ENCODE data around the gene PTP4A1.
"Not testable (repeated sequence)": the region's sequence is repeated elsewhere in the genome, so short reads cannot be mapped to it uniquely, and the experiment has no call there.

PTP4A1 gene

DNA sequence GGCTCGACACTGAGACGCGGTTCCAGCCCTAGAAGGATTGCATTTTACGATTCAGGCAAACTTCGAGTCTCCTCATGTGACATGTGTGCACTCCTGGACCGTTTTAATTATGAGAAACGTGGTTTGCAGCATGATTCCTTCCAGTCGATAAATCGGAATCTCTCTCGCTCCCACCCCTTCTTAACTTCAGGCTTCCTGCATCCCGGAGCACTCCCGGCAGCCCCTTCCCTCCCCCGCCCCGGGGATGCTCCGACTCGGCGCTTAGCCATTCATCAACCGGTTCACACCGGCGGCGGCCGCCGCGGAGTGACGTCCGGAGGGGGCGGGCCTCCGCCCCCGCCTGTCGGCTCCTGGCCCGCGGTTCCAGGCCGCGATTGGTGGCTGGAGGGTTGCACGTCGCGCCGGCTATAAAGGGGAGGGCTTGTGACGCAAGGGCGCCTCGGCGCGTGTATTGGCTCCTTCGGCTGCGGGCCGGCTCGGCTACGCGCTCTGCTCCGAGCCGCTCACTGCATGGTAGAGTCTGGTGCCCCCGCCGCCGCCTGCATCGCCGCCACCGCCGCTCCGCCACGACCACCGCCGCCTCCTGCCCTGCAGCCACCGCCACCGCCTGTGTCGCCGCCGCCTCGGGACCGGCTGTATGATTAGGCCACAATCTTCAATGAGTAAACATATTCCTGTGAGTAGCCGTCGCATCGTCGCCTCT, at the start of gene PTP4A1, which contains the start of gene LOC128125822:
TSS of gene PTP4A1 (plus strand) at position 437 of the 703 bp plus-strand sequence. CDS start 4,401 bp downstream, outside the sequence.
TSS of gene LOC128125822 (plus strand) at position 437 of the 703 bp plus-strand sequence.
- Histone ChIP-seq H3K4me3 (ENCODE audit: low read length) (peak within 1 kb of the TSS; percentile 91), H3K27me3 (ENCODE audit: insufficient read depth, low read length) (no peaks in the 10 kb centered on the region), H3K36me3 (ENCODE audit: insufficient read depth, low read length) (peaks cover 10% of the 10 kb centered on the region), H3K4me1 (ENCODE audit: insufficient read depth, low read length) (peaks cover 28% of the 10 kb centered on the region), H3K9me3 (ENCODE audit: low read length) (peaks cover under 1% of the 10 kb centered on the region), H2AFZ (ENCODE audit: low read depth, low read length) (peak within 1 kb of the TSS; percentile 46)

DNA sequence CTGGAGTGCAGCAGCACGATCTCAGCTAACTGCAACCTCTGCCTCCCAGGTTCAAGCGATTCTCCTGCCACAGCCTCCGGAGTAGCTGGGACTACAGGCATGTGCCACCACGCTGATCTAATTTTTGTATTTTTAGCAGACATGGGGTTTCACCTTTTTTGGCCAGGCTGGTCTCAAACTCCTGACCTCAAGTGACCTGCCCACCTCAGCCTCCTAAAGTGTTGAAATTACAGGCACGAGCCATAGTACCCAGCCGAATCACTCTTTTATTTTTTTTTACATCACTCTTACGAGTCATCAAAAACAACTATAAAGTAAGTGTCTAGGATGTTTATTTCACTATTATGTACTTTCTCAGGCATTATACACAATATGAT, 49.4 kb upstream of the PTP4A1 start:
- H3K27me3 ChIP-seq (ENCODE audit: insufficient read depth, low read length); H3K4me3 ChIP-seq (ENCODE audit: low read length); H3K4me1 ChIP-seq (ENCODE audit: insufficient read depth, low read length); H3K9me3 ChIP-seq (ENCODE audit: low read length); H2AFZ ChIP-seq (ENCODE audit: low read depth, low read length); H3K36me3 ChIP-seq (ENCODE audit: insufficient read depth, low read length): not testable (repeated sequence)

DNA sequence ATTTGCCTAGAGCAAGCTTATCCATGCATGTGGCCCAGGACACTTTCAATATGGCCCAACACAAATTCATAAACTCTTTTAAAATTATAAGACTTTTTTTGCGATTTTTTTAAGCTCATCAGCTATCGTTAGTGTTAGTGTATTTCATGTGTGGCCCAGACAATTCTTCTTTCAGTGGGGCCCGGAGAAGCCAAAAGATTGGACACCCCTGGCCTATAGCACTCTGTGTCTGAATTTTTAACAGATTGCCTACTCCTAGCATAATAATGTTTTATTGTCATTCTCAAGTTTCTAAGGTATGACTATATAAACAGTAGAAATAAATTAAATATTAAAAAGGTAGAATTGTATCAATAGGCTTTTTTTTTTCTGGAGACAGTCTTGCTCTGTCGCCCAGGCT, 48.6 kb upstream of the PTP4A1 start:
- Histone ChIP-seq H3K27me3 (ENCODE audit: insufficient read depth, low read length) (no peaks in the 10 kb centered on the region), H3K36me3 (ENCODE audit: insufficient read depth, low read length) (no peaks in the 10 kb centered on the region), H3K4me3 (ENCODE audit: low read length) (no peak overlapping the region), H3K4me1 (ENCODE audit: insufficient read depth, low read length) (no peaks in the 10 kb centered on the region), H2AFZ (ENCODE audit: low read depth, low read length) (no peak overlapping the region), H3K9me3 (ENCODE audit: low read length) (no peaks in the 10 kb centered on the region)

DNA sequence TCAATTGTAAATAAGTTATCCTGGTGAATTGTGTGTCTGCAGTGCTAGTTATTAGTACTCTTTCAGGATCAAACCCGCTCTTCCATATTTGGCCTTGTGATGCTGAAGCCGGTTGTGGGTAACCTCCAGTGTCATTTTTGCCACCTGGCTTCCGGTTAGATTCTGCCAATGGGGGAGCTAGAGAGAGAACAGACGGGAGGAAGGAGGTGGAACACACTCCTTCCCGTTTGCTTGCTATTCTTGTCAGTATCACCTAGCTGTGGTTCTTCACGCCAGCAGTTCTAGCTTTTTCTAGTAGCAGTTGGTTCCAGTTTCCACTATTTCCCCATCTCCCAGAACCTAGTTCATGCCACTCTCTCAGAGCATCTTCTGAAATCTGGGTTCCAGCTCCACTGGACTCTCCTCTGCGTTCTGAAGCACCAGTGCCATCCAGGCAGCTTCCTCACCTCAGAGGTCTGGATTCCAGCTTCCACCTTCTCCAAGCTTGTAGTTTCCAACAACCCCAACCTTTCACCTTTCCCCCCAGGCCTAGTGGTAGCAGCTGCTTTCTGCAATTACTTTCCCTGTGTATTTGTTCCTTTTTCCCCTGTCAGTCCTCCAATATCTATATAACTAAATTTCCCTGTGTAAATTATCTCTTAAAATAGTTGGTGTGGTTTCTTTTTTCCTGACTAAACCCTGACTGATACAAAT, 46.9 kb upstream of the PTP4A1 start:
- Histone ChIP-seq H2AFZ (ENCODE audit: low read depth, low read length) (no peak overlapping the region), H3K4me1 (ENCODE audit: insufficient read depth, low read length) (no peaks in the 10 kb centered on the region), H3K9me3 (ENCODE audit: low read length) (no peaks in the 10 kb centered on the region), H3K4me3 (ENCODE audit: low read length) (no peak overlapping the region), H3K36me3 (ENCODE audit: insufficient read depth, low read length) (no peaks in the 10 kb centered on the region), H3K27me3 (ENCODE audit: insufficient read depth, low read length) (no peaks in the 10 kb centered on the region)

DNA sequence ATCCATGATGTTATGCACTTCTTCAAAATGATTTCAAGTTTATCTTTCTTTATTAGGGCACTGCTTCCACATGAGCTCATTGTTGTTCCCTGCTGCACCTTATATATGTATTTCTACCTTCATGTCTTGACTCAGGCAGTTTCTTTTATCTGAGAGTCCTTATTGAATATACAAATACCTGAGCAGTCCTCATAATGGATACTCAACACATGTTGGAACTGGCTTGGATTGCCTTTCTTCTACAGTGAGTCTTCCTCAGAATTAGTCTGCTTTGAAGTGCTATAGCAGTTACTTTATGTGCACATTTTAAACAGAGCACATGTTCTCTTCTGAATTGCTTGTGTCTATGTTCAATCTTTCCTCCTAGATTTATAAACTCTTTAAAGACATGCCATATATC, 45.3 kb upstream of the PTP4A1 start:
- no peaks in the 10 kb centered on the region for H3K4me1 ChIP-seq (ENCODE audit: insufficient read depth, low read length)
- H3K27me3 ChIP-seq (ENCODE audit: insufficient read depth, low read length): no peaks in the 10 kb centered on the region
- H3K36me3 ChIP-seq (ENCODE audit: insufficient read depth, low read length): no peaks in the 10 kb centered on the region
- H2AFZ ChIP-seq (ENCODE audit: low read depth, low read length): no peak overlapping the region
- H3K9me3 ChIP-seq (ENCODE audit: low read length): no peaks in the 10 kb centered on the region
- H3K4me3 ChIP-seq (ENCODE audit: low read length): no peak overlapping the region

DNA sequence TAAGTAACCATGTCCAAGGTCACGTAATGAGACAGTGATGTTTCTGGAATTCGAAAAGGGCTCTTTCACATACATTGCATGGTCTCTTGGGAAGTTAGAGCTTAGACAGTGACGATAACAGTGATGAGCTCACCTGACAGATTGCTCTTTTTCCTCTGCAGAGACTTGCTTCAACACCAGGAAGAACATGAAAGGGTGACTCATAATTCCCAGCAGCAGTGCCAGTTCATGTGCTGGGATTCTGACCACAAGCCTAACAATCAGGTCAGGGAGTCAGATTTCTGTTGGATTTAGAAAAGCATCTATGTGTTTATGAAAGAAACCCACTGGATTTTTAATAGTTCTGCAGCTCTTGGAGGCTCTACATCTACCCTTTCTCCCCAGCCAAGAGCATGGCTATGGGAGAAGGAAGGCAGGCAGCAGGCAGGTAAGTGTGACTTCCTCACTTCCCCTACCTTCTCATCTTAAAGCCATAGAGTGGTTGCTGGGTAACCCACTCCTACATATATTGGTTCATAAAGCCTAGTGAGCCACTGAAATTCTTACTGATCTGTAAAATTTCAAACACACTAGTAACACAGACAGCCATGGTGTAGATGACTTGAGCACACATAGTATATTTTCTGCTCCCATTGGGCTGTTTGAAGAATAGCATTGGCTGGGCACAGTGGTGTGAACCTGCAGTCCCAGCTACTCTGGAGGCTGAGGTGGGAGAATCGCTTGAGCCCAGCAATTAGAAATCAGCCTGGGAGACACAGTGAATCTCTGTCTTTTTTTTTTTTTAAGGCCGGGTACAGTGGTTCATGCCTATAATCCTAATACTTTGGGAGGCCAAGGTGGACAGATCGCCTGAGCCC, 44.4 kb upstream of the PTP4A1 start:
- H3K4me1 ChIP-seq (ENCODE audit: insufficient read depth, low read length): no peaks in the 10 kb centered on the region
- H3K36me3 ChIP-seq (ENCODE audit: insufficient read depth, low read length): no peaks in the 10 kb centered on the region
- no peak overlapping the region for H2AFZ ChIP-seq (ENCODE audit: low read depth, low read length)
- H3K4me3 ChIP-seq (ENCODE audit: low read length): no peak overlapping the region
- no peaks in the 10 kb centered on the region for H3K27me3 ChIP-seq (ENCODE audit: insufficient read depth, low read length)
- no peaks in the 10 kb centered on the region for H3K9me3 ChIP-seq (ENCODE audit: low read length)

DNA sequence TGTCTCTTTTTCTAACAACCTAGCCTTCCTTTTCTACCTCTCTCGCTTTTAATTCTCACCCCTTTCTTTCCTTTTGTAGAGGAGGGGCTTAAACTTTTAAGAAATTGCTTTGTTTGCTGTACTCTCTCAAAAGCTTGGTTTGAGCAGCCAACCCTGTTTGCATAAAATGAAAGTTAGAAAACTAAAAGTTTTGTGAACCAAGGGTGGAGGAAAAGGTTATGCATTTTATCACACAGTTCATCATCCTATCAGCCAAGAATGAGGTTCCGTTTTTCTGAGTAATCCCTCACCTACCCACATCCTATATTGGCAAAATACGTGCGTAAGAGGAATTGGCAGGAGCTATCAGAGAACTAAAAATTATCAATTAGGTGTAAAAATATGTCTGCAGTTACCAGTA, 42.8 kb upstream of the PTP4A1 start:
- Histone ChIP-seq H3K9me3 (ENCODE audit: low read length) (no peaks in the 10 kb centered on the region), H3K27me3 (ENCODE audit: insufficient read depth, low read length) (no peaks in the 10 kb centered on the region), H3K36me3 (ENCODE audit: insufficient read depth, low read length) (no peaks in the 10 kb centered on the region)

DNA sequence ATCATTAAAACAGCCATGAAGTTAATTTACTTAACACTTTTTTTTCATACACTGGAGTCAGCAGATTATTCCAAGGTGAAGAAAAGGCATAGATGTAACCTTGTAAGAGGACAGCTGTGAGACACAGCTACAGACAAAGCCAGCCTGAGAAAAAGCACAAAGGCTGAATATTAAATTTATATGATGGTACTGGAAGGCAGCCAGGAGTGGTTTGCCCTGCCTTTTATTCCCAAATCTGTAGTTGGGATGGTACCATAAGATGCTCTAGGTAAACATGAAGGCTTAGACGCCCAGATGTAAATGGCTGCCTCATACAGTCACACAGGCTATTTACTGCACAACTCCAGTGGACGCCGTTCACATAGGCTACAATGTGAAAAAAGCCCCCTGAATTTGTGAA, 42.1 kb upstream of the PTP4A1 start:
- no peaks in the 10 kb centered on the region for H3K27me3 ChIP-seq (ENCODE audit: insufficient read depth, low read length)
- H2AFZ ChIP-seq (ENCODE audit: low read depth, low read length): no peak overlapping the region
- H3K36me3 ChIP-seq (ENCODE audit: insufficient read depth, low read length): no peaks in the 10 kb centered on the region
- H3K4me3 ChIP-seq (ENCODE audit: low read length): no peak overlapping the region
- no peaks in the 10 kb centered on the region for H3K9me3 ChIP-seq (ENCODE audit: low read length)
- H3K4me1 ChIP-seq (ENCODE audit: insufficient read depth, low read length): no peaks in the 10 kb centered on the region

More for the DNA sequence above, 42.8 kb upstream of the PTP4A1 start:
- Histone ChIP-seq H3K4me1 (ENCODE audit: insufficient read depth, low read length) (no peaks in the 10 kb centered on the region), H3K4me3 (ENCODE audit: low read length) (no peak overlapping the region), H2AFZ (ENCODE audit: low read depth, low read length) (no peak overlapping the region)

DNA sequence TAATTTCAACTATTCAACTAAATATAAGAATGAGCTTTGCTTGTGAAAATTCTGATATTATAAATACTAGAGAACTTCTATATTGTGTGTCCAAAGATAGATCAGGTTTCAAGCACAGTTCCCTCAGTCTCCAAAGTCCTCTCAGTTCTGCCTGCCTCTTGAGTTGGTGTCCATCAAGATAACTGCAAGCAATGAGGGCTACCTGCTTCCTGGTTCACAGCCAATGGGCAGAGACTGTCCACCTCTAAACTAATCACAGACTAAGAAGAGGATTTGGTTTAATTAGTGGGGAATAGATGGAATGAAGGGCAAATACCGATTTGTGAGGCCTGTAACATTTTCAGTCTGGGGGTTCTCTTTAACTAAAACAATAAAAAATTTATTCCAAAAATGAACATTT, 41.3 kb upstream of the PTP4A1 start:
- H3K36me3 ChIP-seq (ENCODE audit: insufficient read depth, low read length): no peaks in the 10 kb centered on the region
- no peak overlapping the region for H2AFZ ChIP-seq (ENCODE audit: low read depth, low read length)
- no peaks in the 10 kb centered on the region for H3K9me3 ChIP-seq (ENCODE audit: low read length)
- no peaks in the 10 kb centered on the region for H3K4me1 ChIP-seq (ENCODE audit: insufficient read depth, low read length)
- no peaks in the 10 kb centered on the region for H3K27me3 ChIP-seq (ENCODE audit: insufficient read depth, low read length)
- H3K4me3 ChIP-seq (ENCODE audit: low read length): no peak overlapping the region

DNA sequence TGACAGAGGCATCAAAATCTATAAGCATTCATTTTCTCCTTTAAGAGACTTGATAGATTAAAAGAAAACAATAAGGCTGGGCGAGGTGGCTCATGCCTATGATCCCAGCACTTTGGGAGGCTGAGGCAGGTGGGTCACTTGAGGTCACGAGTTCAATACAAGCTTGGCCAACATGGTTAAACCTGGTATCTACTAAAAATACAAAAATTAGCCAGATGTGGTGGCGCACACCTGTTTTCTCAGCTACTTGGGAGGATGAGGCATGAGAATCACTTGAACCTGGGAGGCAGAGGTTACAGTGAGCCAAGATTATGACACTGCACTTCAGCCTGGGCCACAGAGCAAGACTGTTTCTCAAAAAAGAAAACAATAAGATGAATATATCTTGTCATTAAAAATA, 39.3 kb upstream of the PTP4A1 start:
- Histone ChIP-seq H3K27me3 (ENCODE audit: insufficient read depth, low read length) (no peaks in the 10 kb centered on the region), H3K4me3 (ENCODE audit: low read length) (no peak overlapping the region)

DNA sequence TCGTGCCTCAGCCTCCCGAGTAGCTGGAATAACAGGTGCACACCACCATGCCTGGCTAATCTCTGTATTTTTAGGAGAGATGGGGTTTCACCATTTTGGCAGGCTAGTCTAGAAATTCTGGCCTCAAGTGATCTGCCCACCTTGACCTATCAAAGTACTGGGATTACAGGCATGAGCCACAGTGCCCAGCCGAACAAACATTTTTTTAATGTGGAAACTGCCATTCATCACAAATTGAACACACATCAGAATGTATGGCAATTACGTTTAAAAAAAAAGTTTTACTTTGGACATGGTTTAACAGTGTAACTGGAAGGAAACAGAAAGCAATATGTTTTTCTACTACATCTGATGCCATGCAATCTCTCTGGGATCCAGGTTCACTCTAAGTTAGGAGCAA, 38.3 kb upstream of the PTP4A1 start:
- H3K27me3 ChIP-seq (ENCODE audit: insufficient read depth, low read length): no peaks in the 10 kb centered on the region
- H3K4me3 ChIP-seq (ENCODE audit: low read length): no peak overlapping the region
- no peak overlapping the region for H2AFZ ChIP-seq (ENCODE audit: low read depth, low read length)
- H3K4me1 ChIP-seq (ENCODE audit: insufficient read depth, low read length): no peaks in the 10 kb centered on the region
- H3K9me3 ChIP-seq (ENCODE audit: low read length): no peaks in the 10 kb centered on the region
- H3K36me3 ChIP-seq (ENCODE audit: insufficient read depth, low read length): no peaks in the 10 kb centered on the region

More for the DNA sequence above, 39.3 kb upstream of the PTP4A1 start:
- Histone ChIP-seq H2AFZ (ENCODE audit: low read depth, low read length) (no peak overlapping the region), H3K36me3 (ENCODE audit: insufficient read depth, low read length) (no peaks in the 10 kb centered on the region), H3K9me3 (ENCODE audit: low read length) (no peaks in the 10 kb centered on the region), H3K4me1 (ENCODE audit: insufficient read depth, low read length) (no peaks in the 10 kb centered on the region)

DNA sequence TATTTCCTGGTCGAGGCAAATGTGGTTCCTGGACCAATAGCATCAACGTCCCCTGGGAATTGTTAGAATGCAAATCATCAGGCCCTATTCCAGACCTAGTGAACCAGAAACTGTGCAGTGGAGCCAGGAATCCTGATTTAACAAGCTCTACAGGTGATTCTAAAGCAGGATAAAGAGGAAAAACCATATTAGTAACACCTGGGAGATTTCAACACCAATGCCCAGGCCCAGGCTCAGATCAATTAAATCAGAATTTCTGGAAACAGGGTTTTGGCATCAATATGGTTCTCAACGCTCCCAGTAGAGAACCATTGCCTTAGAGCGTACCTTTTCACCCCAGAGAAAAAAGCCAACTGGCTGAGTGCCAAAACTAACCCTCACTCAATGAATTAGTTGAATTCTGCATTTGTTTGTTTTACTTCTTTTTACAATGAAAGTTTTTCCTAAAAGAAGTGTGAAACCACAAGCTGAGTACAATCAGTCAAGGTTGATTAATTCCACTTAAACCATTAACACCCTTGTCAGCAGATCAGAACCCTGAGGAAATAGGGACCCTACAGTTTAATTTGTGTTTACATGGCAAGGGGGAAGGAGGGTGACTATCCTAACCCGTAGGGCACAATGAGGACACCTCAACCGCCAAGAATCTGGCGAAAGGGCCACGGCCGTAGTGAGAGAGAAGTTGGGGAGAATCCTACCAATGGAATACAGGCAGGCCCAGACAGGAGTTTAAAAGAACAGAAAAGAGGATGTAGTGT, 34.9 kb upstream of the PTP4A1 start:
- no peak overlapping the region for H3K4me3 ChIP-seq (ENCODE audit: low read length)
- H3K9me3 ChIP-seq (ENCODE audit: low read length): no peaks in the 10 kb centered on the region
- no peaks in the 10 kb centered on the region for H3K4me1 ChIP-seq (ENCODE audit: insufficient read depth, low read length)
- no peaks in the 10 kb centered on the region for H3K27me3 ChIP-seq (ENCODE audit: insufficient read depth, low read length)
- no peaks in the 10 kb centered on the region for H3K36me3 ChIP-seq (ENCODE audit: insufficient read depth, low read length)
- H2AFZ ChIP-seq (ENCODE audit: low read depth, low read length): no peak overlapping the region

Measured in neuron (in vitro differentiated cells).